Ovary (tissue), 9 donors: ENCODE measurements around the gene RIOX2. TPM values are rescaled to one million over a fixed set of nuclear protein-coding genes. Genes with fewer than 3 reads are reported as not detected.

Experiments used
- DNase-seq, 5 donors: peaks; one replicate each; pipeline ENCODE4 v3.0.0-alpha.2; 2019 to 2020
- H3K27ac ChIP-seq, 2 donors: fragments of 200-600 bp; one replicate each; pipeline versions ENCODE4 v1.5.1 to v1.8.0; 2019 to 2022
- H3K27me3 ChIP-seq: fragments of 200-600 bp; one replicate; pipeline ENCODE4 v1.8.0; 2022
- H3K36me3 ChIP-seq: fragments of 200-600 bp; sonication (generic); one replicate; pipeline ENCODE4 v1.5.1; 2019
- H3K4me1 ChIP-seq: one replicate; pipeline ENCODE4 v1.8.1; 2013; ENCODE audit warnings: mild to moderate bottlenecking, moderate library complexity; ENCODE audit not compliant: insufficient read depth
- H3K4me3 ChIP-seq: fragments of 200-600 bp; sonication (generic); one replicate; pipeline ENCODE4 v1.5.1; 2017
- H3K9me3 ChIP-seq, 2 donors: fragments of 200-600 bp in 1 of 2; sonication (generic) in 1 of 2; one replicate each; pipeline versions ENCODE4 v1.5.1 to v1.8.1; 2013 to 2019; ENCODE audit warnings: mild to moderate bottlenecking in 1 of 2, moderate library complexity in 1 of 2
- EP300 ChIP-seq: sonication (generic); formaldehyde crosslinking; IDR thresholded peaks from one replicate; pipeline ENCODE4 v1.6.1; 2017; ENCODE audit warnings: antibody characterized with exemption
- POLR2A ChIP-seq: fragments of 450-650 bp; IDR thresholded peaks from one replicate; pipeline ENCODE4 v1.6.1; 2017; ENCODE audit warnings: antibody characterized with exemption, mild to moderate bottlenecking, moderate library complexity
- WGBS, 3 donors: extraction: QIAGEN DNeasy Blood & Tissue Kit in 1 of 3; methylation state at CpG; one replicate each; pipeline versions ENCODE4 v1.1.5 to v1.1.7; 2013 to 2017; 5-methylcytosine and 5-hydroxymethylcytosine counted together
- intact Hi-C, 4 donors: fragments of 100-400 bp; cut with DNase I; formaldehyde crosslinking; loops; one replicate each; pipeline versions ENCODE4 v1.11.0 to v1.15.1; 2022 to 2023
- polyA plus RNA-seq, 2 donors: library from polyadenylated mRNA; stranded (reverse); fragments of 200-250 nt in 1 of 2; fragments of 350-450 nt in 1 of 2; fragmentation: Illumina TruSeq in 1 of 2; extraction: RNeasy Lipid Tissue Mini Kit (QIAGEN cat#74804) in 1 of 2; gene quantifications; one replicate each; pipeline ENCODE4 v1.2.3, GENCODE V29; 2013 to 2014
- total RNA-seq, 7 donors: library from RNA; depleted of rRNA in 2 of 7; stranded (reverse); fragments of >200 nt in 2 of 7; fragmentation: NEBNext Ultra II Directional in 3 of 7; extraction: Animal tissue kit (Norgen Biotek cat#: 25700) in 3 of 7; gene quantifications; one replicate each; pipeline versions ENCODE4 v1.1.0 to v1.2.4, GENCODE V29; 2016 to 2023
- TF ChIP-seq, protein P1 (sequence below), 3 donors: fragments of 450-650 bp in 2 of 3; fragments of 200-600 bp in 1 of 3; IDR thresholded peaks; one replicate each; pipeline versions ENCODE4 v1.5.1 to v1.8.0; 2016 to 2022; ENCODE audit warnings: antibody characterized with exemption in 3 of 3, mild to moderate bottlenecking in 1 of 3
- donor health status: DM: no; HTN: no; CAD: no; lungs with moderate emphysema.
- donor health status: DM: no; HTN: no; CAD: no.
- donor health status: Bipolar disorder and iron deficiency.
- donor health status: DM: yes; HTN: yes; CAD: no.
- donor health status: DM: no; HTN: no; CAD: no.
- donor health status: DM: yes; HTN: yes; CAD: no.

Gene RIOX2
- total and polyA plus RNA-seq, 9 donors, result 10.3 to 36.7 (median 22.7) TPM

DNA sequence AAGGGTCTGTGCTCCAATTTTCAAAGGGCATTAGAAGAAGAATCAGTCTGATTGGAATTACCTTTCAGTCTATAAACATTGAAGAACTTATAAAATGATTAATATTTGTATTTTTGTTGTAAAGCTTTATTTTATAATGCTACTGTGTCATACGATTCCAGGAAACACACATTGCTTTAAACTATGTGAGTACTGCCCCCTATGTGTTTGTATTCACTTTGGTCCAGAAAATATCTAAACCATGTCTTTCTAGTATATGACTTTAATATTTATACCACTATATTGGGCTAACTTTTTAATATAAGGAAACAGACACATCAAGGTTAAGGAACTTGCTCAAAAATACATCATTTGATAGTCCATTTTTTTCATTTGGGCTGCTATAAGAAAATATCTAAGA lies 3.2 kb upstream of the RIOX2 start:
- Histone ChIP-seq H3K9me3 (no peaks in the 10 kb centered on the region), H3K4me3 (no peak overlapping the region), H3K36me3 (no peaks in the 10 kb centered on the region), H3K27me3 (no peaks in the 10 kb centered on the region), H3K4me1 (peaks cover 2% of the 10 kb centered on the region), H3K27ac (no peak overlapping the region)
- no peak for DNase-seq
- intact Hi-C loops, result no loop called here
- 72 to 79% (median 75%) methylated on average over 1 of the region's 1 CpG for WGBS, 3 donors
- no peak for TF ChIP-seq EP300
- TF ChIP-seq, protein P1, sequence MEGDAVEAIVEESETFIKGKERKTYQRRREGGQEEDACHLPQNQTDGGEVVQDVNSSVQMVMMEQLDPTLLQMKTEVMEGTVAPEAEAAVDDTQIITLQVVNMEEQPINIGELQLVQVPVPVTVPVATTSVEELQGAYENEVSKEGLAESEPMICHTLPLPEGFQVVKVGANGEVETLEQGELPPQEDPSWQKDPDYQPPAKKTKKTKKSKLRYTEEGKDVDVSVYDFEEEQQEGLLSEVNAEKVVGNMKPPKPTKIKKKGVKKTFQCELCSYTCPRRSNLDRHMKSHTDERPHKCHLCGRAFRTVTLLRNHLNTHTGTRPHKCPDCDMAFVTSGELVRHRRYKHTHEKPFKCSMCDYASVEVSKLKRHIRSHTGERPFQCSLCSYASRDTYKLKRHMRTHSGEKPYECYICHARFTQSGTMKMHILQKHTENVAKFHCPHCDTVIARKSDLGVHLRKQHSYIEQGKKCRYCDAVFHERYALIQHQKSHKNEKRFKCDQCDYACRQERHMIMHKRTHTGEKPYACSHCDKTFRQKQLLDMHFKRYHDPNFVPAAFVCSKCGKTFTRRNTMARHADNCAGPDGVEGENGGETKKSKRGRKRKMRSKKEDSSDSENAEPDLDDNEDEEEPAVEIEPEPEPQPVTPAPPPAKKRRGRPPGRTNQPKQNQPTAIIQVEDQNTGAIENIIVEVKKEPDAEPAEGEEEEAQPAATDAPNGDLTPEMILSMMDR (IDR thresholded peaks at IDR 0.05), result no peak
- no peak for TF ChIP-seq POLR2A

- intact Hi-C loops, result no loop called here
- H3K4me1 ChIP-seq, result peaks cover 2% of the 10 kb centered on the region
- 71 to 77% (median 72%) methylated on average over 3 of the region's 3 CpGs for WGBS, 3 donors
- no peaks in the 10 kb centered on the region for H3K9me3 ChIP-seq
- H3K27ac ChIP-seq, result no peak overlapping the region
- H3K27me3 ChIP-seq, result no peaks in the 10 kb centered on the region
- TF ChIP-seq POLR2A (no peak), EP300 (no peak)
- TF ChIP-seq, protein P1 (IDR thresholded peaks at IDR 0.05), result no peak
- H3K4me3 ChIP-seq, result no peak overlapping the region
- no peaks in the 10 kb centered on the region for H3K36me3 ChIP-seq
- no peak for DNase-seq
These were observed 2.8 kb upstream of the RIOX2 start for GRCh38 chr3:97974996-97975395.

- no peak for DNase-seq
- WGBS, 3 donors, result 84 to 86% (median 85%) methylated on average over 9 of the region's 9 CpGs
- no peaks in the 10 kb centered on the region for H3K4me1 ChIP-seq
- H3K9me3 ChIP-seq, result no peaks in the 10 kb centered on the region
- intact Hi-C loops, result no loop called here
- H3K27ac ChIP-seq, result peak overlapping the region in 1 of 2 donors; percentile 90
- no peak overlapping the region for H3K4me3 ChIP-seq
- no peak for TF ChIP-seq POLR2A
- TF ChIP-seq, protein P1 (IDR thresholded peaks at IDR 0.05), result no peak
- TF ChIP-seq EP300, result no peak
- H3K36me3 ChIP-seq, result no peaks in the 10 kb centered on the region
- H3K27me3 ChIP-seq, result no peaks in the 10 kb centered on the region
These were observed 745 bp upstream of the RIOX2 start for GRCh38 chr3:97972976-97973375.

DNA sequence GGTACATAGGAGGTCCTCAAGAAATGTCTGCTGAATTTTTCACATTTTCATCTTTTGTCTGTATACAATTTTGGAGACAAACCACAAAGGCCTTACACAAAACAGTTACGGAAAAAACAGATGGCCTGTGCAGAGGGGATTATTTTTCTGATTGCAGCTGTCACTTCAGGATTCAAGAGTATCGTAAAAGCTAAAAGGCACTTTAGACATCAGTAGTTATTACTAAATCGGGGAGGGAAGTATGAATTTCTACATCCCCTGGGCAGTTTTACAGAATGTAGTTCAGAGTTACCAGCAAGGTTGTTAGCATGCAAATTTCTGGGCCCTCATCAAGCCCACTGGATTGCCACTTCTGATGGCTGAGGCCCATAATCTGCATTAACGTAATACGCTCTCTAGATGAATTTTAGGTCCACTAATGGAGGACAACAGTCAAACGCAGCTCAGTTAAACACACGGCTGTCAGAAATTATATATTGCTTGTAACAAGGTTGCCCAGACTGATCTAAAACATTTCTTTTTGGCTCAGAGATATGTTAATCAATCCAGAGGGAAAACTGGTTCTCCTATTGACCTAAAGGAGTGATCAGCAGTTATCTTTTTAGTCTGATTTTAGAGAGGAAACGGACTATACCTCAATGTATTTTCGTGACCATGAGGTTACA lies 1.1 kb downstream of the RIOX2 start:
- Histone ChIP-seq H3K27ac (peak overlapping the region; percentile 76 to 90), H3K9me3 (no peaks in the 10 kb centered on the region), H3K4me3 (peak overlapping the region; percentile 93), H3K36me3 (no peaks in the 10 kb centered on the region), H3K27me3 (no peaks in the 10 kb centered on the region), H3K4me1 (no peaks in the 10 kb centered on the region)
- DNase-seq, result no peak
- no peak for TF ChIP-seq POLR2A
- TF ChIP-seq, protein P1 (IDR thresholded peaks at IDR 0.05), result no peak
- TF ChIP-seq EP300, result no peak
- 55 to 57% (median 56%) methylated on average over 9 of the region's 9 CpGs for WGBS, 3 donors
- intact Hi-C loops, result no loop called here
